Subcutaneous preadipocyte (primary cell): ENCODE measurements around the gene COG5. TPM values are rescaled to one million over a fixed set of nuclear protein-coding genes. Genes with fewer than 3 reads are reported as not detected.

Experiments used
- small RNA-seq: library from RNA; depleted of rRNA; stranded (forward); fragments of <200 nt; gene quantifications from one replicate; pipeline ENCODE3, GENCODE V24; 2012
- total RNA-seq: library from RNA; depleted of rRNA; stranded (reverse); fragments of >200 nt; gene quantifications from 2 replicates; pipeline ENCODE4 v1.2.3, GENCODE V29; 2012

Gene COG5
- 19.8 and 29.7 TPM in 2 replicates for total RNA-seq

DNA sequence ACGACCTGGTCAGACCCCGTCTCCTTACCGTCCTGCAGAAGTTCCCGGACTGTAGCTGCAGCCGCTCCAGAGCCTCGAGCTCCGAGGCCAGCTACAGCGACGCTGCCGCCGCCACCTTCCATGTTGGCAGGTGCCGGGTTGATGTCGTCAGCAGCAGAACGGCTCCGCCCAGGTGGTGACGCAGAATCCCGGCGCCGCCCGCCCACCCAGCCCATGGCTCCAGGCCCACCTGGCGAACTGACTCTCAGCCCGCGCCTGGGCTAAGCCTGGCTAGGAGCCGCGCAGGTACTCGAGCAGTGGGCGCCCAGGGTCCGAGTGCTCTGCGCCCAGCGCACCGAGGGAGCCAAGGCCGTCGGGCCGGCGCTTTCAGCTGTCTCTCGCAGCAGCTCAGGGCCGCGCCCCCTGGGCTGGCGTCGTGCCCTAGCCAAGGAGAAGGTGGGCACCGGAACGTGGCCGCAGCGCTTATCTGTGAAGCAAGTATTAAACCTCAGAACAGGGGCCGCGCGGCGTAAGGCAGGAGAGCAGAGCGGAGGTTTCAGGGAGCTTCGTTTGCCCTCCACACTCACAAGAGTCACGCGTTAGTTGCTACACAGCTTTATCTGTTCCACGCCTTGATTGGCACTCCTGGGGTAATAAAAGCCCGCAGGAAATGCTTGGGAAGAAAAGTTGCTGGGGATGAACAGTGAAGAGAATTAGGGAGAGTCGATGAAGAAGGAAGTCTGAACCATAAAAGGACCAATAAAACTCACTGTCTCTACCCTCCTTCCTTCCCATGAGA is at the start of gene COG5, which contains the start of gene DUS4L:
Gene COG5 (minus strand): TSS at position 146 of the 778 bp plus-strand sequence. CDS start 24 bp downstream, at position 122.
Gene DUS4L (plus strand): TSS at position 197 of the 778 bp plus-strand sequence. CDS start 3,100 bp downstream, outside the sequence.

DNA sequence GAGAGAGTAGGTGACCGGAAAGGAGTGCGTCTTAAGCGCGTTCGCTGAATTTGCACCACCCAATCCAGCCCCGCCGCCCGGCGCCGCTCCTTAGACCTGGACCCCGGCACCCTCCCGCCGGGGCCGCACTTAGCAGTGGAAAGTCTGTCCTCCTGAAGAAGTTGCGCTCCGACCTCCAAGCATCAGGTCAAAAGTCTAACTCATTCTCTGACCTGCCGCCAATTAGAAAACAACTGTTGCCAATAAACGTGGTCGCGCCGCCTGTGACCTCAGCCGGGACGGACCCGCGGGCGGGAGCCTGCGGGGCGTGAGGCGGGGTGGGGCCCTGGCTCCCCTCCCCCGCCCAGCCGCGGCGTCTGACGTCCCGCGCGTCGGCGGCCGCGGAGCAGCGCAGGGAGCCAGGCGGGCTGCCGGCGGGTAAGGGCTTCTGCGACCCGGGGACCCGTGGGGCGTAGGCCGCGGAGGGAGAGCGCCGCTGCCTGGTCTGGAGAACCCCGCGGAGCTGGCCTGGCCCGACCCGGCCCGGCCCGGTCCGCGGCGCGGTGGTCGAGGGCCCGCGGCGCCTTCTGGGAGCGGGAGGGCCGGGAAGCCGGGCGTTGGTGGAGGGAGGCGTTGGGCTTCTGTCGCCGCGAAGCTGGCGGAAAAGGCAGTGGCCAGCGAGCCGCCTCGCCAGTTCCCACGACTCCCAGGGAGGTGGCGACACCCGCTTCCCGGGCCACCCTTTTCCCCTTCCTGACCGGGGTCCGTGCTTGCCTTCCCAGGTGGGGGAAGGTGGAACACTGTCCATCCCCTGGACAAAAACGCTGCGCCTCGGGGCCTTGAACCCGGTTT is 16.4 kb upstream of the COG5 start, which contains the start of gene BCAP29:
Gene BCAP29 (plus strand): TSS at position 362 of the 831 bp plus-strand sequence. CDS start 527 bp downstream, outside the sequence.

DNA sequence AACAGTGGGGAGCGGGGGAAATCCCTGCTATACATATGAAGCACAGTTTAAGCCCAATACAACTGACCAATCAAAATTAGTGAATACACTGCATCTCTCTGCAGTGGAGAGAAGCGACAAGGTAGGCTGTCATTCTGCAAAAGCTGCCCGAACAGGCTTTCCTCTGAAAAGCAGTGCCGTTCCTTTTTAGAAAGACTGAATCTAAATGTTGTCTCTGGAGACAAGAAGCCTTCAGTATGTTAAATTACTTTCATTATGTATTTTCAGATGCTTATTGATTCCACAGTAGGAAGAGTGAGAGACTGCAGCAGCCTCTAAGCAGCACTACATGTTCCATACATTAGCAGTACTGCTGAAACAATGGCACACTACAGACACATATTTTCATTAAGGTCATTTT is 93.8 kb downstream of the COG5 start, which contains the start of gene GPR22:
Gene GPR22 (plus strand): TSS at position 129 of the 400 bp plus-strand sequence. CDS start 4,004 bp downstream, outside the sequence.

DNA sequence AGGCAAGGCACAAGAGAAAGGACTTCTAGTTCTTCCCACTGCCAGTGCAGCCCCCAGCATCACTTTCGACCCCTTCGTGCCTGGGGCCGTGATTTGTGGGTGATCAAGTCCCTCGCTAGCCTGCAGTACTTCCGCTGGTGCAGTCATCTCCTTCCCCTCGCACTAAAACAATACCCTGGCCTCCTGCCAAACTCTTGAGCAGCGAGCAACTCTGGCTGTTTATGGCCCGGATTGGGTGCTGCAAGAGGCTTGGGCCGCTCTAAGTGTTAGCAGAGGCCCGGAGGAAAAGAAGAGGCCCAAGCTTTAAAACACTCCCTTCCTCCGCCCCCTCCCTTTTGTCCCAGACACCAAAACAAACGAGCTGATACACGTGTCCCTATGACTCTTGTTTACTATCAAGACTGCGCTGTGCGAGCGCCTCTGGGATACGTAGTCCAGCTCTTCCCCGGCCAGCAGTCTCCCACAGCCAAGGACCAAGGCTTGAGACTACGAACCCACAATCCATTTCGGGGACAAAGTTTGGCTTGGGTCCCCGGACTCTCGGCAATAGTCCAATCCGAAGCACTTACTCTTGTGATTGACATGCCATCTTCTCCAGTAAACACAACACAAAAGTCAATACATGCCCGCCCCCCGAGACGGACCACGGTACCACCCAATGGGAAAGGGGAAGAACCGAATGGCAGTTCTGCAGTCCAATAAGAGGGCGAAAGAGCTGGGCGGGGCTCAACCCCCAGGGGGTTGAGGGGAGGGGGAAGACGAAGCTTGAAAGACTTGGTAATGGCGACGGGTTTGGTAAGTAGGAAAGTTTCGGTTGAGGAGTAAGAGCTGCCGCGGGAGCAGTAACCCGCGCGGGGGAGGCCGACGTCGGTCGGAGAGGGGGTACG is 395.2 kb downstream of the COG5 start, which contains the start of gene HBP1:
Gene HBP1 (plus strand): TSS at position 771 of the 887 bp plus-strand sequence. CDS start 10,891 bp downstream, outside the sequence.

Small RNA genes within 50 kb of the gene (small RNA-seq; reads per million reads assigned to genes)
- gene AC002381.1: not detected
- gene RF01233: not detected

Other genes starting within 250 kb of the COG5 start
- not detected in 2 replicates for gene GPR22, start 93.9 kb downstream of the COG5 start, total RNA-seq
- 6.6 and 7.0 TPM in 2 replicates for gene DUS4L, start 51 bp upstream of the COG5 start, total RNA-seq
- 43.4 and 44.6 TPM in 2 replicates for gene BCAP29, start 16.3 kb upstream of the COG5 start, total RNA-seq
- gene SLC26A4, start 96.9 kb upstream of the COG5 start, total RNA-seq: 0.37 and 0.39 TPM in 2 replicates
- gene CBLL1, start 180.2 kb upstream of the COG5 start, total RNA-seq: 26.8 and 33.1 TPM in 2 replicates
- gene SLC26A3, start 239.3 kb upstream of the COG5 start, total RNA-seq: not detected in 2 replicates